ENCODE results near the gene PPP2R5E.

DNA sequence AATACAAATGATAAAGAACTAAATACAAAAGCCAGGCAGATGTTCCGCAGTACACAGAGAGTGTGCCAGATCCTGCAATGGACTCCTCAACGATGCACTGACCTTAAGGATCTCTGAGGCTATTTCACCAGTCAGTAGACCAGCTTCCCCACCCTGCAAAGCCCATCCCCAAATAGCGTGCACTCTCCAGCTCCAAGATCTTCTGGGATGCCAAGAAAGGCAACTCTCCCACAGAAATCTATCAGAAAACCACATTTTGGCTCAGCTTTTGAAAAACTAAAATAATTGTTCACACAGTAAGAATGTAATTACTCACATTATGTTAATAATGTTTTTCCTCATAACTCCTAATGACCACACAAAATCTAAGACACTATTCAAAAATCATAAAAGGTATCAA lies 90.4 kb downstream of the PPP2R5E start:
- TF ChIP-seq, protein P1, sequence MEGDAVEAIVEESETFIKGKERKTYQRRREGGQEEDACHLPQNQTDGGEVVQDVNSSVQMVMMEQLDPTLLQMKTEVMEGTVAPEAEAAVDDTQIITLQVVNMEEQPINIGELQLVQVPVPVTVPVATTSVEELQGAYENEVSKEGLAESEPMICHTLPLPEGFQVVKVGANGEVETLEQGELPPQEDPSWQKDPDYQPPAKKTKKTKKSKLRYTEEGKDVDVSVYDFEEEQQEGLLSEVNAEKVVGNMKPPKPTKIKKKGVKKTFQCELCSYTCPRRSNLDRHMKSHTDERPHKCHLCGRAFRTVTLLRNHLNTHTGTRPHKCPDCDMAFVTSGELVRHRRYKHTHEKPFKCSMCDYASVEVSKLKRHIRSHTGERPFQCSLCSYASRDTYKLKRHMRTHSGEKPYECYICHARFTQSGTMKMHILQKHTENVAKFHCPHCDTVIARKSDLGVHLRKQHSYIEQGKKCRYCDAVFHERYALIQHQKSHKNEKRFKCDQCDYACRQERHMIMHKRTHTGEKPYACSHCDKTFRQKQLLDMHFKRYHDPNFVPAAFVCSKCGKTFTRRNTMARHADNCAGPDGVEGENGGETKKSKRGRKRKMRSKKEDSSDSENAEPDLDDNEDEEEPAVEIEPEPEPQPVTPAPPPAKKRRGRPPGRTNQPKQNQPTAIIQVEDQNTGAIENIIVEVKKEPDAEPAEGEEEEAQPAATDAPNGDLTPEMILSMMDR (IDR thresholded peaks at IDR 0.05; ENCODE audit: low read length): no peak
- TF ChIP-seq EZH2 (IDR thresholded peaks at IDR 0.05; ENCODE audit: borderline replicate concordance, low read length): no peak

All from OCI-LY1 (cell line).